ENCODE data around the gene FLT3LG.

The FLT3LG gene

DNA sequence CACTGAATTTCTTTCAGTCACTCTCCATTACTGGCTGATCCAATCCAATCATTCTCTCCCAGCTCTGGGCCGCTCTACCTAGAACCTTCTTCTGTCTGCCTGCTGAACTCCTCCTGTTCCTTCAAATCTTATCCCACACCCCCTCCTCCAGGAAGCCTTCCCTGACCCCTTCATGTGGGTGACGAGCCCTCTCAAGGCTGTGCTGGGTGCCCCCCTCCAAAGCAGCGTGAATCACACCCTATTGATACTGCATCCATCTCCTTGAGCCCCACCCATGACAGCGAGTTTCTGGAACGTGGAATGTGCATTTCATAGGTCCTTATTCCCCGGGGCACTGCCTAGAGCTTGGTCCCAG, 25.6 kb upstream of the FLT3LG start:
- TF ChIP-seq, protein P1, sequence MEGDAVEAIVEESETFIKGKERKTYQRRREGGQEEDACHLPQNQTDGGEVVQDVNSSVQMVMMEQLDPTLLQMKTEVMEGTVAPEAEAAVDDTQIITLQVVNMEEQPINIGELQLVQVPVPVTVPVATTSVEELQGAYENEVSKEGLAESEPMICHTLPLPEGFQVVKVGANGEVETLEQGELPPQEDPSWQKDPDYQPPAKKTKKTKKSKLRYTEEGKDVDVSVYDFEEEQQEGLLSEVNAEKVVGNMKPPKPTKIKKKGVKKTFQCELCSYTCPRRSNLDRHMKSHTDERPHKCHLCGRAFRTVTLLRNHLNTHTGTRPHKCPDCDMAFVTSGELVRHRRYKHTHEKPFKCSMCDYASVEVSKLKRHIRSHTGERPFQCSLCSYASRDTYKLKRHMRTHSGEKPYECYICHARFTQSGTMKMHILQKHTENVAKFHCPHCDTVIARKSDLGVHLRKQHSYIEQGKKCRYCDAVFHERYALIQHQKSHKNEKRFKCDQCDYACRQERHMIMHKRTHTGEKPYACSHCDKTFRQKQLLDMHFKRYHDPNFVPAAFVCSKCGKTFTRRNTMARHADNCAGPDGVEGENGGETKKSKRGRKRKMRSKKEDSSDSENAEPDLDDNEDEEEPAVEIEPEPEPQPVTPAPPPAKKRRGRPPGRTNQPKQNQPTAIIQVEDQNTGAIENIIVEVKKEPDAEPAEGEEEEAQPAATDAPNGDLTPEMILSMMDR (conservative IDR thresholded peaks at IDR 0.05) = no peak
- no peak overlapping the region for H3K27ac ChIP-seq

DNA sequence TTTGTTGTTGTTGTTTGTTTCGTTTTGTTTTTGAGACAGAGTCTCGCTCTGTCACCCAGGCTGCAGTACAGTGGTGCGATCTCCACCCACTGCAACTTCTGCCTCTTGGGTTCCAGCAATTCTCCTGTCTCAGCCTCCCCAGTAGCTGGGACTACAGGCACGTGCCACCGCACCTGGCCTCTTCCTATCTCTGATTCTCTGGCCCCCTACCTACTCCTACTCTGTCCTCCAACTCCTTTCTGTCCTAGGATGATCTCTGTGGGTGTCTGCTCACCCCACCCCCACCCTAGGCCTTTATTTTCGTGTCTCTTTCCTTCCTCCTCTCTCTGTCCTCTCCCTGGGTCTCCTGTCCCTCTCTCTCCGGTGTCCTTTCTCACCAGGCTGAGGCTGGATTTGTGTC, 23.6 kb upstream of the FLT3LG start:
- peak overlapping the region; percentile 91; the same call in 1 of the 2 replicates for H3K27ac ChIP-seq
- TF ChIP-seq, protein P1 (conservative IDR thresholded peaks at IDR 0.05) = no peak

GRCh38 chr19:49451430-49452181, 22.4 kb upstream of the FLT3LG start, which contains the start of gene PIH1D1:
PIH1D1 (minus strand) TSS chr19:49451814; CDS start chr19:49451574, 240 bp downstream.
- H3K27ac ChIP-seq = peak within 1 kb of the TSS; percentile 91

DNA sequence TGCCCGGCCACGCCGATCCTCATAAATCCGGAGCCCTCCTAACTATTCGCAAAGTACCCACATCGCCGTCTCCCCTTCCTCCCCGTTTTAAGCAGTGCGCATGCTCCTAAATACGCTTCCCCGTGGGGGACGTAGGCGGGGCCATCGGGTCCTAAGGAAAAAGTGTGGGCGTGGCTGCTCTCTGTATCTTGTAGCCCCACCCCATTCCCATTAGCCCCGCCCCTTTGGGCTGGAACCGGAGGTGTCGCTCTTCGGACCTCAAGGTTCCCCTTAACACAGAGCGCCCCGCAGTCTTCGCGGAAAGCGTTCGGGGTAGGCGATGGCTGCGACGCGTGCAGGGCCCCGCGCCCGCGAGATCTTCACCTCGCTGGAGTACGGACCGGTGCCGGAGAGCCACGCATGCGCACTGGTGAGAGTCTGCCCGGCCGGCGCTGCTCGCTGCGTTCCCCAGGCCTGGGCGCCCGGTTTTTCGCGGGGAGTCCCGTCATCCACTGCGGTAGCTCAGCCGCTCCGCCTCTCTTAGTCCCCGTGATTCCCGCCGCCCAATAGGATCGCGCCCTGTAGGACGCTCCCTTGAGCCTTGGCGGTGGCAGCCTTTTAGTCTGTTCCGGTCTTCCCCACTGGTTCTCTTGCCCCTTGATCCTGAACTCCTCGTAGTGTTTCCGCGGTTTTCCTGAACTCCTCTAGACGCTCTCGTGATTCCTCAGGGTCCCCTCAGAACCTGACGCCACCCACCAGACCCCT, 20.8 kb upstream of the FLT3LG start, which contains the start of gene ALDH16A1:
Gene ALDH16A1, plus strand, starts transcription at position 213 of the 744 bp plus-strand sequence. Its CDS starts 107 bp downstream, at position 320.
- peak within 1 kb of the TSS; percentile 91 for H3K27ac ChIP-seq
- TF ChIP-seq, protein P1 (conservative IDR thresholded peaks at IDR 0.05) = no peak

More at GRCh38 chr19:49451430-49452181, 22.4 kb upstream of the FLT3LG start, which contains the start of gene PIH1D1:
- TF ChIP-seq, protein P1 (conservative IDR thresholded peaks at IDR 0.05) = no peak

DNA sequence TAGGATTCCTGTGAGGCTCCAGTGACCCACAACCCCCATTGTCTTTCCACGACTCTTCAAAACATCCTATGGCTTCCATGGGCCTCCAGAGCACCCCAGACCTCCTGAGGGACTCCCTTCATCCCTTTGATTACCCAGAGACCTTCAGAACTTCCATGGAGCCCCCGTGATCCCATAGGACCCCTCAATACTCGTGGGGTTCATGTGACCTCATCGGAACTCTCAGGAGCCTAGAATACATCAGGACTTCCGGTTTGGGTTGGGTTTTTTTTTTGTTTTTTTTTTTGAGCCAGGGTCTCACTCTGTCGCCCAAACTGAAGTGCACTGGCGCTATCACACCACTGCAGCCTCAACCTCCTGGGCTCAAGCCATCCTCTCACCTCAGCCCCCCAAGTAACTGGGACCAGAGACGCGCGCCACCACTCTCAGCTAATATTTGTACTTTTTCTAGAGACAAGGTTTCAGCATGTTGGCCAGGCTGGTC, 20.2 kb upstream of the FLT3LG start:
- TF ChIP-seq, protein P1 (conservative IDR thresholded peaks at IDR 0.05) = no peak
- peak overlapping the region; percentile 91 for H3K27ac ChIP-seq

DNA sequence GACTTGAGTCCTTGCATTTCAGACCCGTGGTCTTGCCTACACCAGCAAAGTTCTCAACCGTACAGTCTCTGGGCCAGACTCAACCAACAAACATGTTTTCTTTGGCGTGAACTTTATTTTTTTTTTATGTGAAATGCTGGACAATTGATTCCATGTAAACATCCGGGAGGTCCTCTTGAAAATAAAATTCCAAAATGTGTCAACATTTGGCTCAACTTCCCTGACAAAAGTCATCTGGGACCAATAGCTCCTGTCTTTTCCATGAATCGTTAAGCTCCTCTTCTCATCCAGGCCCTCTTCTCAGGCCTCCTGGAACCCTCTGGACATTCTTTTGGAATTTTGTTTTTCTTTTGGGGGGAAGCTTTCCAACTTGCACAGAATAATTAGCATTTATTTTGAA, 18.2 kb upstream of the FLT3LG start:
- H3K27ac ChIP-seq = no peak overlapping the region
- TF ChIP-seq, protein P1 (conservative IDR thresholded peaks at IDR 0.05) = no peak

GRCh38 chr19:49456326-49456725, 17.7 kb upstream of the FLT3LG start:
- TF ChIP-seq, protein P1 (conservative IDR thresholded peaks at IDR 0.05) = no peak
- H3K27ac ChIP-seq = no peak overlapping the region

Data from VCaP (cell line).